SU-DHL-6 (cell line): Measurements from ENCODE around the gene CNTN5.

ENCODE experiments used
- CTCF ChIP-seq: fragments of 200-600 bp; sonication (generic); IDR thresholded peaks from one replicate; pipeline ENCODE4 v1.5.1; 2017; ENCODE audit warnings: antibody characterized with exemption, mild to moderate bottlenecking, low read length, moderate library complexity; ENCODE audit not compliant: insufficient read depth, poor library complexity, severe bottlenecking
- EZH2phosphoT487 ChIP-seq: fragments of 200-600 bp; sonication (generic), shearing (Covaris generic); conservative IDR thresholded peaks from 2 replicates; pipeline ENCODE4 v1.6.1; 2018; ENCODE audit warnings: mild to moderate bottlenecking, antibody characterized with exemption, low read length, moderate library complexity, mixed read lengths

GRCh38 chr11:99759787-99760186 lies 739.0 kb downstream of the CNTN5 start:
- TF ChIP-seq CTCF = no peak
- no peak for TF ChIP-seq EZH2phosphoT487
